ENCODE data around the gene FAM110D. TPM values are rescaled to one million over a fixed set of nuclear protein-coding genes. Genes with fewer than 3 reads are reported as not detected.

FAM110D gene
- total and polyA plus RNA-seq, 10 of the 15 experiments (the other 5 are each of a cell fraction or from before 2014, with no cell fraction given) = 0.06 TPM; not detected in 9

DNA sequence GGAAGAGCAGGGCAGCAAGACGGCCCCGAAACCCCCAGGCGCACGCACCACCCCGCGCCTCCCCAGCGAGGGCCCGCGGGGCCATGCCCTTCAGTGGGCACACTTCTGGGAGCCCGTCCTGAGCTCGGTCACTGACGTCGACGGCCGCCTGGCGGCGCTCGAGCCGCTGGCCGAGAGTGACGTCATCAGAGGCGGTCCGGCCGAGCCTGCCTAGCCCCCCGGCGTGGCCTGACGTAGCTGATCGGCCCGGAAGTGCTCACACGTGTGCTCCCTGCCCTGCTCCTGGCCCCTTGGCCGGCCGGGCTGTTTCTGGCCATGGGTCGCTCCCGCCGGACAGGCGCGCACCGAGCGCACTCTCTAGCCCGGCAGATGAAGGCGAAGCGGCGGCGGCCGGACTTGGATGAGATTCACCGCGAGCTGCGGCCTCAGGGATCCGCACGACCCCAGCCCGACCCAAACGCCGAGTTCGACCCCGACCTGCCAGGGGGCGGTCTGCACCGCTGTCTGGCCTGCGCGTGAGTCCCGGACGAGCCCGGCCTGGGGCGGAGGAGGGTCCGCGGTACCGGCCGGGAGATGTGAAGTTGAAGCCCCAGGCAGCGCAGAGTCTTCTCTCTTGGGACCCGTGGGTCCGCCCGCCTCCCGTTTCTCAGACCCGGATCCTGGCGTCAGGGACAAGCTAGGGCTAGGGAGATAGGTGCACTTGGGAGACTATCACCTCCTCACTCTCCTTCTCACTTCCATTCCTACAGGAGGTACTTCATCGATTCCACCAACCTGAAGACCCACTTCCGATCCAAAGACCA is 11.0 kb downstream of the FAM110D start, which contains the start of gene ZNF593 (continued):
- TF ChIP-seq, protein P1, sequence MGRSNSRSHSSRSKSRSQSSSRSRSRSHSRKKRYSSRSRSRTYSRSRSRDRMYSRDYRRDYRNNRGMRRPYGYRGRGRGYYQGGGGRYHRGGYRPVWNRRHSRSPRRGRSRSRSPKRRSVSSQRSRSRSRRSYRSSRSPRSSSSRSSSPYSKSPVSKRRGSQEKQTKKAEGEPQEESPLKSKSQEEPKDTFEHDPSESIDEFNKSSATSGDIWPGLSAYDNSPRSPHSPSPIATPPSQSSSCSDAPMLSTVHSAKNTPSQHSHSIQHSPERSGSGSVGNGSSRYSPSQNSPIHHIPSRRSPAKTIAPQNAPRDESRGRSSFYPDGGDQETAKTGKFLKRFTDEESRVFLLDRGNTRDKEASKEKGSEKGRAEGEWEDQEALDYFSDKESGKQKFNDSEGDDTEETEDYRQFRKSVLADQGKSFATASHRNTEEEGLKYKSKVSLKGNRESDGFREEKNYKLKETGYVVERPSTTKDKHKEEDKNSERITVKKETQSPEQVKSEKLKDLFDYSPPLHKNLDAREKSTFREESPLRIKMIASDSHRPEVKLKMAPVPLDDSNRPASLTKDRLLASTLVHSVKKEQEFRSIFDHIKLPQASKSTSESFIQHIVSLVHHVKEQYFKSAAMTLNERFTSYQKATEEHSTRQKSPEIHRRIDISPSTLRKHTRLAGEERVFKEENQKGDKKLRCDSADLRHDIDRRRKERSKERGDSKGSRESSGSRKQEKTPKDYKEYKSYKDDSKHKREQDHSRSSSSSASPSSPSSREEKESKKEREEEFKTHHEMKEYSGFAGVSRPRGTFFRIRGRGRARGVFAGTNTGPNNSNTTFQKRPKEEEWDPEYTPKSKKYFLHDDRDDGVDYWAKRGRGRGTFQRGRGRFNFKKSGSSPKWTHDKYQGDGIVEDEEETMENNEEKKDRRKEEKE (IDR thresholded peaks at IDR 0.05) = no peak
- TF ChIP-seq RAD21 (IDR thresholded peaks at IDR 0.05; ENCODE audit: insufficient read depth, low read depth, low read length) = peak; percentile 36; the same call in 1 of the 2 replicates
- no peak for TF ChIP-seq MYB (IDR thresholded peaks at IDR 0.05; ENCODE audit: borderline replicate concordance, low read depth, low read length)
- peak; percentile 93; the same call in 1 of the 2 replicates for TF ChIP-seq GATAD2B (conservative IDR thresholded peaks at IDR 0.05; ENCODE audit: low read depth)
- peak; percentile 92 for TF ChIP-seq POLR2A (IDR thresholded peaks at IDR 0.05; ENCODE audit: low read depth, low read length)
- no peak for TF ChIP-seq FOXM1 (IDR thresholded peaks at IDR 0.05; ENCODE audit: low read depth, low read length)
- TF ChIP-seq POLR2AphosphoS5 (IDR thresholded peaks at IDR 0.05; ENCODE audit: low read length) = peak; percentile 80; the same call in 1 of the 2 replicates
- no peak for TF ChIP-seq EGR1 (IDR thresholded peaks at IDR 0.05; ENCODE audit: borderline replicate concordance in 1 of 2, low read depth in 2 of 2, low read length in 2 of 2)
- peak; percentile 45; the same call in 1 of the 2 replicates for TF ChIP-seq RUNX3 (IDR thresholded peaks at IDR 0.05; ENCODE audit: low read length)
- TF ChIP-seq ATF7 (IDR thresholded peaks at IDR 0.05; ENCODE audit: low read depth) = peak; percentile 99
- no peak for TF ChIP-seq MEF2A (IDR thresholded peaks at IDR 0.05; ENCODE audit: insufficient read depth, low read depth, low read length)
- TF ChIP-seq, protein P2, sequence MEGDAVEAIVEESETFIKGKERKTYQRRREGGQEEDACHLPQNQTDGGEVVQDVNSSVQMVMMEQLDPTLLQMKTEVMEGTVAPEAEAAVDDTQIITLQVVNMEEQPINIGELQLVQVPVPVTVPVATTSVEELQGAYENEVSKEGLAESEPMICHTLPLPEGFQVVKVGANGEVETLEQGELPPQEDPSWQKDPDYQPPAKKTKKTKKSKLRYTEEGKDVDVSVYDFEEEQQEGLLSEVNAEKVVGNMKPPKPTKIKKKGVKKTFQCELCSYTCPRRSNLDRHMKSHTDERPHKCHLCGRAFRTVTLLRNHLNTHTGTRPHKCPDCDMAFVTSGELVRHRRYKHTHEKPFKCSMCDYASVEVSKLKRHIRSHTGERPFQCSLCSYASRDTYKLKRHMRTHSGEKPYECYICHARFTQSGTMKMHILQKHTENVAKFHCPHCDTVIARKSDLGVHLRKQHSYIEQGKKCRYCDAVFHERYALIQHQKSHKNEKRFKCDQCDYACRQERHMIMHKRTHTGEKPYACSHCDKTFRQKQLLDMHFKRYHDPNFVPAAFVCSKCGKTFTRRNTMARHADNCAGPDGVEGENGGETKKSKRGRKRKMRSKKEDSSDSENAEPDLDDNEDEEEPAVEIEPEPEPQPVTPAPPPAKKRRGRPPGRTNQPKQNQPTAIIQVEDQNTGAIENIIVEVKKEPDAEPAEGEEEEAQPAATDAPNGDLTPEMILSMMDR (IDR thresholded peaks at IDR 0.05 in 2 of 3, conservative IDR thresholded peaks at IDR 0.05 in 1 of 3; ENCODE audit: control insufficient read depth in 2 of 3, extremely low read depth in 1 of 3, insufficient read depth in 1 of 3, low read depth in 3 of 3, low read length in 3 of 3) = peak; percentile 93 to 98 (median 95)
- TF ChIP-seq SREBF2 (IDR thresholded peaks at IDR 0.05; ENCODE audit: low read length) = no peak
- peak; percentile 24 to 39; a peak in 1 of 4 replicates for TF ChIP-seq IKZF2 (IDR thresholded peaks at IDR 0.05)
- TF ChIP-seq, protein P3, sequence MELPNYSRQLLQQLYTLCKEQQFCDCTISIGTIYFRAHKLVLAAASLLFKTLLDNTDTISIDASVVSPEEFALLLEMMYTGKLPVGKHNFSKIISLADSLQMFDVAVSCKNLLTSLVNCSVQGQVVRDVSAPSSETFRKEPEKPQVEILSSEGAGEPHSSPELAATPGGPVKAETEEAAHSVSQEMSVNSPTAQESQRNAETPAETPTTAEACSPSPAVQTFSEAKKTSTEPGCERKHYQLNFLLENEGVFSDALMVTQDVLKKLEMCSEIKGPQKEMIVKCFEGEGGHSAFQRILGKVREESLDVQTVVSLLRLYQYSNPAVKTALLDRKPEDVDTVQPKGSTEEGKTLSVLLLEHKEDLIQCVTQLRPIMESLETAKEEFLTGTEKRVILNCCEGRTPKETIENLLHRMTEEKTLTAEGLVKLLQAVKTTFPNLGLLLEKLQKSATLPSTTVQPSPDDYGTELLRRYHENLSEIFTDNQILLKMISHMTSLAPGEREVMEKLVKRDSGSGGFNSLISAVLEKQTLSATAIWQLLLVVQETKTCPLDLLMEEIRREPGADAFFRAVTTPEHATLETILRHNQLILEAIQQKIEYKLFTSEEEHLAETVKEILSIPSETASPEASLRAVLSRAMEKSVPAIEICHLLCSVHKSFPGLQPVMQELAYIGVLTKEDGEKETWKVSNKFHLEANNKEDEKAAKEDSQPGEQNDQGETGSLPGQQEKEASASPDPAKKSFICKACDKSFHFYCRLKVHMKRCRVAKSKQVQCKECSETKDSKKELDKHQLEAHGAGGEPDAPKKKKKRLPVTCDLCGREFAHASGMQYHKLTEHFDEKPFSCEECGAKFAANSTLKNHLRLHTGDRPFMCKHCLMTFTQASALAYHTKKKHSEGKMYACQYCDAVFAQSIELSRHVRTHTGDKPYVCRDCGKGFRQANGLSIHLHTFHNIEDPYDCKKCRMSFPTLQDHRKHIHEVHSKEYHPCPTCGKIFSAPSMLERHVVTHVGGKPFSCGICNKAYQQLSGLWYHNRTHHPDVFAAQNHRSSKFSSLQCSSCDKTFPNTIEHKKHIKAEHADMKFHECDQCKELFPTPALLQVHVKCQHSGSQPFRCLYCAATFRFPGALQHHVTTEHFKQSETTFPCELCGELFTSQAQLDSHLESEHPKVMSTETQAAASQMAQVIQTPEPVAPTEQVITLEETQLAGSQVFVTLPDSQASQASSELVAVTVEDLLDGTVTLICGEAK (IDR thresholded peaks at IDR 0.05; ENCODE audit: borderline replicate concordance) = peak; percentile 65
- peak; percentile 97 for TF ChIP-seq MXI1 (IDR thresholded peaks at IDR 0.05; ENCODE audit: low read depth, low read length)
- no peak for TF ChIP-seq FOS (IDR thresholded peaks at IDR 0.05; ENCODE audit: borderline replicate concordance, extremely low read depth, insufficient read length)
